ENCODE data around the gene NFX1. TPM values are rescaled to one million over a fixed set of nuclear protein-coding genes. Genes with fewer than 3 reads are reported as not detected.

Gene NFX1
- total RNA-seq, result 22.0 and 32.8 TPM in 2 replicates

DNA sequence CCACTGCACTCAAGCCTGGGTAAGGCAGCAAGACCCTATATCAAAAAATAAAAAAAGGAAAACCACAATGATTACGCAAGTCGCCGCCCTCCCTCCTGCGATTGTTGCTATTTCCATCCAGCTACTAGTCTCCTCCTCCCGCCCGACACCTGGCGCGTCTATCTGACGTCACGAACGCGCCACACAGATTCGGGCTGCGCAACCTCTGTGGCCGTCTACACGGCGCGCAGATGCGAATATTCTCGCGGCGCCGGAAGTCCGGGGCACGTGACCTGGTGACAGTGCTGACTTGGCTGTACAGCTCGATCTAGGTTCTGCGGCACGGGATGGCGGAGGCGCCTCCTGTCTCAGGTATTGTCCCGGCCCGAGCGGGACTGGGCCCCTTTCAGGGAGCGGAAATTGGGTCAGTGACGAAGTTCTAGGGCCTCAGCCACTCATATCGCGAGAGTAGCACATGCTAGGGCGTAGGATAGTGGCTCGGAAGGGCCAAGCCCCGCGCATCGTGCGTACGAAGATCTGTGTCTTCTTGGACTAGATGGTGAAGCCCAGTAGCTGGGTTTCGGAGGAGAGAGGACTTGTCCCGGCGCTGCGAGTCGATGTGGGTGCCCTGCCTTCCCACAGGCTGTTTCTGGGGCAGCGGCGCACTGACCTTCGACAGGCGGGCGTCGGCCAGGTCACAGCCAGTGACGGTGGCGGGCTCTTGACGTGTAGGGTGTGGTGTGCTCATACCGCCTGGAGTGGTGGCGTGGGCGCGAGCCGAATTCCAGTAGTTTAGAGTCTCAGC lies at the start of gene NFX1:
Gene NFX1, plus strand, starts transcription at position 270 of the 784 bp plus-strand sequence. Its CDS starts 57 bp downstream, at position 327.

DNA sequence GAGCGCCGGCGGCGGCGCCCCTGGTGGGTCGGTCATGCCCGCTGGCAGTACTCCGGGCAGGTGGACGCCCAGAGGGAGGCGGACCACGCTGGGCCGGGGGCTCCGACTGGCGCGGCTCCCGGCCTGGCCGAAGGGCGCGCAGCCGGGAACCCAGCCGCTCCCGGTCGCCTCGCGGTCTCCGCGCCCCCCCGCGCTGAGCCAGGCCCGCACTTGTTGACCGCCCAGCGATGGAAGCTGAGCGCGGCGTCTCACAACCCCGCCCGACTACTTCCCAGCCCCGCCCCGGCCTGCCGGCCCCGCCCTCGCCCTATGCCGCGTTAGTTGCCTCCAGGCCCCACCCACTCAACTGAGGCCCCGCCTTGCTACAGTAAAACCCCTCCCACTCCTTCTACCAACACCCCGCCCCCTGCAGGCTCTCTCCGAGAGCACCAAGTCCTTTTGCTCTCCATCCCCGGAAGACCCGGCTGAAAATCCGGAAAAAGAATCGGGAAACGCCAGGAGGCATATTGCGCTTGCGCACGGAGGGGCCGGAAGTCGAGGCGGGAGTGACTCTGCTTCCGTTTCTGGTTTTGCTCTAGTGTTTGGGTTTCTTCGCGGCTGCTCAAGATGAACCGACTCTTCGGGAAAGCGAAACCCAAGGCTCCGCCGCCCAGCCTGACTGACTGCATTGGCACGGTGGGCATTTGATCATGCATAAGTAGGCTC lies 25.7 kb upstream of the NFX1 start, which contains the start of the genes BAG1 and CHMP5:
Gene BAG1, minus strand, starts transcription at position 236 of the 705 bp plus-strand sequence.
Gene CHMP5, plus strand, starts transcription at position 577 of the 705 bp plus-strand sequence. Its CDS starts 30 bp downstream, at position 607.

DNA sequence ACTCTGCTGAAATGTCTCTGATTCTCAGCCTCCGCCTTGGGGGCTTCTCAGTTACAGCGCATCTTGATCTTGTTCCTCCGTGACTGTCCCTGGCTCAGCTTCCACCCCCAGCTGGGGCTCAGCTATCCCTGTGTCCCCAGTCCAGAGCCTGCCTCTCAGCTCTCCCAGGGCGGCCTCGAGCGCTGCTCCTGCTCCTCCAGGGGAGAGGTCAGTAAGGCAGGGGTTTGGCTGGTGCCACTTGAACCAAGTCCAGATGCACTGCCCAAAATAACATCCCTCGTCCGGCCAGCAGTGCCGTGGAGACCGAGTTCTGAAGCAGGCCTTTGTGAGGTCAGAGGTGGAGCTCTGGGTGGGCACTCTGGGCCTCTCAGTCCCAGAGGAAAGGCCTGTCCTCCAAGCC lies 112.1 kb downstream of the NFX1 start, which contains the start of gene AQP7:
Gene AQP7, minus strand, starts transcription at position 198 of the 400 bp plus-strand sequence. CDS start 1,306 bp downstream, outside the sequence.

Other genes starting within 250 kb of the NFX1 start
- gene SMU1, start 213.8 kb upstream of the NFX1 start, total RNA-seq, result 29.0 and 33.6 TPM in 2 replicates
- 115 and 124 TPM in 2 replicates for gene B4GALT1, start 123.2 kb upstream of the NFX1 start, total RNA-seq
- not detected in 2 replicates for gene SPINK4, start 50.3 kb upstream of the NFX1 start, total RNA-seq
- gene BAG1, start 25.8 kb upstream of the NFX1 start, total RNA-seq, result 12.8 and 13.9 TPM in 2 replicates
- gene CHMP5, start 25.5 kb upstream of the NFX1 start, total RNA-seq, result 149 and 157 TPM in 2 replicates
- gene AQP7, start 112.1 kb downstream of the NFX1 start, total RNA-seq, result not detected in 2 replicates
- gene AQP3, start 157.1 kb downstream of the NFX1 start, total RNA-seq, result 0.42 and 0.59 TPM in 2 replicates
- gene NOL6, start 183.4 kb downstream of the NFX1 start, total RNA-seq, result 28.5 and 56.2 TPM in 2 replicates
- gene ANKRD18B, start 233.7 kb downstream of the NFX1 start, total RNA-seq, result 6.4 and 35.6 TPM in 2 replicates

All from smooth muscle cell of the umbilical artery (primary cell).